GM12878 (cell line): ENCODE measurements around the gene CD84. TPM values are rescaled to one million over a fixed set of nuclear protein-coding genes. Genes with fewer than 3 reads are reported as not detected.

Experiments
- ATF2 ChIP-seq: IDR thresholded peaks from 2 replicates; pipeline ENCODE4 v1.6.1; 2012; ENCODE audit warnings: low read length, inconsistent platforms
- CREB1 ChIP-seq: IDR thresholded peaks from 2 replicates; pipeline ENCODE4 v1.6.1; 2012; ENCODE audit warnings: low read depth, mild to moderate bottlenecking, inconsistent platforms
- EZH2 ChIP-seq: IDR thresholded peaks from 2 replicates; pipeline ENCODE4 v1.6.1; 2012; ENCODE audit warnings: low read depth, mild to moderate bottlenecking, control low read depth, inconsistent platforms, low read length, borderline replicate concordance; ENCODE audit not compliant: control insufficient read depth
- KDM1A ChIP-seq: fragments of 200-600 bp; sonication (generic); IDR thresholded peaks from 2 replicates; pipeline ENCODE4 v1.6.1; 2016; ENCODE audit warnings: borderline replicate concordance
- KLF5 ChIP-seq: fragments of 450-650 bp; IDR thresholded peaks from 2 replicates; pipeline ENCODE4 v1.6.1; 2014; ENCODE audit warnings: mild to moderate bottlenecking; ENCODE audit not compliant: partially characterized antibody
- MXI1 ChIP-seq: fragments of 150-350 bp; IDR thresholded peaks from 2 replicates; pipeline ENCODE4 v1.6.1; 2011; ENCODE audit warnings: low read depth, mild to moderate bottlenecking, inconsistent platforms, low read length, improper control_type of control experiment
- NFIC ChIP-seq: IDR thresholded peaks from 2 replicates; pipeline ENCODE4 v1.6.1; 2012; ENCODE audit warnings: low read depth, mild to moderate bottlenecking, inconsistent platforms, low read length, moderate library complexity
- NFYB ChIP-seq: IDR thresholded peaks from 2 replicates; pipeline ENCODE4 v1.6.1; 2011; ENCODE audit warnings: low read depth, mild to moderate bottlenecking, low read length, improper control_type of control experiment, moderate library complexity; ENCODE audit not compliant: insufficient read depth
- POLR2AphosphoS2 ChIP-seq: IDR thresholded peaks from 2 replicates; pipeline ENCODE4 v1.6.1; 2011; ENCODE audit warnings: low read depth, mild to moderate bottlenecking, low read length, improper control_type of control experiment, moderate library complexity
- POLR2AphosphoS5 ChIP-seq: IDR thresholded peaks from 2 replicates; pipeline ENCODE4 v1.6.1; 2011; ENCODE audit warnings: mild to moderate bottlenecking, low read length, inconsistent platforms
- RCOR1 ChIP-seq: conservative IDR thresholded peaks from 2 replicates; pipeline ENCODE4 v1.6.1; 2012; ENCODE audit warnings: low read depth, low read length, improper control_type of control experiment
- WRNIP1 ChIP-seq: IDR thresholded peaks from 2 replicates; pipeline ENCODE4 v1.6.1; 2011; ENCODE audit warnings: low read depth, low read length, improper control_type of control experiment, borderline replicate concordance
- ZNF384 ChIP-seq: IDR thresholded peaks from 2 replicates; pipeline ENCODE4 v1.6.1; 2012; ENCODE audit warnings: low read depth, mild to moderate bottlenecking, low read length, improper control_type of control experiment, borderline replicate concordance
- ZNF622 ChIP-seq: fragments of 450-650 bp; IDR thresholded peaks from 2 replicates; pipeline ENCODE4 v1.6.1; 2017; ENCODE audit warnings: mild to moderate bottlenecking, inconsistent platforms
- polyA plus RNA-seq, 11 experiments: library from polyadenylated mRNA; depleted of rRNA in 4 of 11; unstranded in 6 of 11; stranded (reverse) in 5 of 11; fragments of >200 nt; fragmentation: Nextera tagmentation in 4 of 11; fragmentation: Illumina TruSeq in 1 of 11; extraction: Ambion mirVana in 4 of 11; extraction: Trizol in 1 of 11; gene quantifications; 1 replicate in 1 of 11; 2 replicates in 10 of 11; pipeline versions ENCODE4 v1.2.1 to v1.2.3, GENCODE V29; 2011 to 2016; ENCODE audit warnings: inconsistent platforms in 2 of 11, missing spikeins in 2 of 11, low read depth in 1 of 11
- total RNA-seq, 4 experiments: library from RNA; depleted of rRNA in 3 of 4; stranded (reverse); fragments of >200 nt in 3 of 4; fragmentation: Illumina TruSeq in 1 of 4; extraction: Trizol in 1 of 4; gene quantifications; 2 replicates each; pipeline versions ENCODE4 v1.2.1 to v1.2.3, GENCODE V29; 2013 to 2021
- TF ChIP-seq, protein P1 (sequence below): fragments of 450-650 bp; IDR thresholded peaks from 2 replicates; pipeline ENCODE4 v1.6.1; 2016; ENCODE audit warnings: mild to moderate bottlenecking, moderate library complexity, borderline replicate concordance
- TF ChIP-seq, protein P2 (sequence below): fragments of 450-650 bp; IDR thresholded peaks from 2 replicates; pipeline ENCODE4 v1.6.1; 2017; ENCODE audit warnings: mild to moderate bottlenecking, moderate library complexity
- TF ChIP-seq, protein P3 (sequence below): fragments of 150-350 bp; IDR thresholded peaks from 2 replicates; pipeline ENCODE4 v1.6.1; 2016; ENCODE audit warnings: low read depth, low read length

The CD84 gene
- total and polyA plus RNA-seq, 10 of the 15 experiments (the other 5 are each of a cell fraction or from before 2014, with no cell fraction given) = 3.4 to 20.3 (median 11.7) TPM

DNA sequence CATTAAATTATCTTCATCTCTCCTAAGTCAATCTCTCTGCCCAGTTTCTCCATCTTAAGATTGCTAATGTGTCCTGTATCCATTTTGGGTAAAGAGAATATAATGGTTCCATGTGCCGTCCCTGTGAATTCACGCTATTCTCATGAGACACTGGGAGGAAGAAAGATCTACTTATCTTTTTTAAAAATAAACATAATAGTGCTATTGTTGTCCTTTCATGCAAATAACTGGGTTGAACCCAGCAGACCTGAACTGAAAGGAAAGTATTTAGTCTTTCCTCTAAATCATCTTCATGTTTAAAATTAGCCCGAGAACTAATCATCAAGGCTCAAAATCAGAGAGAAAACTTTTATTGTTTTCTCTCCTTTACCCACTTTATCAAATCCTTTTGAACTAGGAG lies 45.2 kb upstream of the CD84 start (continued):
- TF ChIP-seq, protein P1, sequence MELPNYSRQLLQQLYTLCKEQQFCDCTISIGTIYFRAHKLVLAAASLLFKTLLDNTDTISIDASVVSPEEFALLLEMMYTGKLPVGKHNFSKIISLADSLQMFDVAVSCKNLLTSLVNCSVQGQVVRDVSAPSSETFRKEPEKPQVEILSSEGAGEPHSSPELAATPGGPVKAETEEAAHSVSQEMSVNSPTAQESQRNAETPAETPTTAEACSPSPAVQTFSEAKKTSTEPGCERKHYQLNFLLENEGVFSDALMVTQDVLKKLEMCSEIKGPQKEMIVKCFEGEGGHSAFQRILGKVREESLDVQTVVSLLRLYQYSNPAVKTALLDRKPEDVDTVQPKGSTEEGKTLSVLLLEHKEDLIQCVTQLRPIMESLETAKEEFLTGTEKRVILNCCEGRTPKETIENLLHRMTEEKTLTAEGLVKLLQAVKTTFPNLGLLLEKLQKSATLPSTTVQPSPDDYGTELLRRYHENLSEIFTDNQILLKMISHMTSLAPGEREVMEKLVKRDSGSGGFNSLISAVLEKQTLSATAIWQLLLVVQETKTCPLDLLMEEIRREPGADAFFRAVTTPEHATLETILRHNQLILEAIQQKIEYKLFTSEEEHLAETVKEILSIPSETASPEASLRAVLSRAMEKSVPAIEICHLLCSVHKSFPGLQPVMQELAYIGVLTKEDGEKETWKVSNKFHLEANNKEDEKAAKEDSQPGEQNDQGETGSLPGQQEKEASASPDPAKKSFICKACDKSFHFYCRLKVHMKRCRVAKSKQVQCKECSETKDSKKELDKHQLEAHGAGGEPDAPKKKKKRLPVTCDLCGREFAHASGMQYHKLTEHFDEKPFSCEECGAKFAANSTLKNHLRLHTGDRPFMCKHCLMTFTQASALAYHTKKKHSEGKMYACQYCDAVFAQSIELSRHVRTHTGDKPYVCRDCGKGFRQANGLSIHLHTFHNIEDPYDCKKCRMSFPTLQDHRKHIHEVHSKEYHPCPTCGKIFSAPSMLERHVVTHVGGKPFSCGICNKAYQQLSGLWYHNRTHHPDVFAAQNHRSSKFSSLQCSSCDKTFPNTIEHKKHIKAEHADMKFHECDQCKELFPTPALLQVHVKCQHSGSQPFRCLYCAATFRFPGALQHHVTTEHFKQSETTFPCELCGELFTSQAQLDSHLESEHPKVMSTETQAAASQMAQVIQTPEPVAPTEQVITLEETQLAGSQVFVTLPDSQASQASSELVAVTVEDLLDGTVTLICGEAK = no peak
- TF ChIP-seq NFIC = peak; percentile 77
- no peak for TF ChIP-seq NFYB
- TF ChIP-seq RCOR1 = 0 out of 2 replicates have a peak, but pooled peaks have one; percentile 32
- no peak; the same call in 1 of the 2 replicates for TF ChIP-seq ZNF384
- TF ChIP-seq WRNIP1 = no peak
- TF ChIP-seq POLR2AphosphoS2 = 0 out of 2 replicates have a peak, but pooled peaks have one; percentile 4
- TF ChIP-seq POLR2AphosphoS5 = no peak
- no peak; the same call in none of the 2 replicates for TF ChIP-seq ATF2
- TF ChIP-seq, protein P2, sequence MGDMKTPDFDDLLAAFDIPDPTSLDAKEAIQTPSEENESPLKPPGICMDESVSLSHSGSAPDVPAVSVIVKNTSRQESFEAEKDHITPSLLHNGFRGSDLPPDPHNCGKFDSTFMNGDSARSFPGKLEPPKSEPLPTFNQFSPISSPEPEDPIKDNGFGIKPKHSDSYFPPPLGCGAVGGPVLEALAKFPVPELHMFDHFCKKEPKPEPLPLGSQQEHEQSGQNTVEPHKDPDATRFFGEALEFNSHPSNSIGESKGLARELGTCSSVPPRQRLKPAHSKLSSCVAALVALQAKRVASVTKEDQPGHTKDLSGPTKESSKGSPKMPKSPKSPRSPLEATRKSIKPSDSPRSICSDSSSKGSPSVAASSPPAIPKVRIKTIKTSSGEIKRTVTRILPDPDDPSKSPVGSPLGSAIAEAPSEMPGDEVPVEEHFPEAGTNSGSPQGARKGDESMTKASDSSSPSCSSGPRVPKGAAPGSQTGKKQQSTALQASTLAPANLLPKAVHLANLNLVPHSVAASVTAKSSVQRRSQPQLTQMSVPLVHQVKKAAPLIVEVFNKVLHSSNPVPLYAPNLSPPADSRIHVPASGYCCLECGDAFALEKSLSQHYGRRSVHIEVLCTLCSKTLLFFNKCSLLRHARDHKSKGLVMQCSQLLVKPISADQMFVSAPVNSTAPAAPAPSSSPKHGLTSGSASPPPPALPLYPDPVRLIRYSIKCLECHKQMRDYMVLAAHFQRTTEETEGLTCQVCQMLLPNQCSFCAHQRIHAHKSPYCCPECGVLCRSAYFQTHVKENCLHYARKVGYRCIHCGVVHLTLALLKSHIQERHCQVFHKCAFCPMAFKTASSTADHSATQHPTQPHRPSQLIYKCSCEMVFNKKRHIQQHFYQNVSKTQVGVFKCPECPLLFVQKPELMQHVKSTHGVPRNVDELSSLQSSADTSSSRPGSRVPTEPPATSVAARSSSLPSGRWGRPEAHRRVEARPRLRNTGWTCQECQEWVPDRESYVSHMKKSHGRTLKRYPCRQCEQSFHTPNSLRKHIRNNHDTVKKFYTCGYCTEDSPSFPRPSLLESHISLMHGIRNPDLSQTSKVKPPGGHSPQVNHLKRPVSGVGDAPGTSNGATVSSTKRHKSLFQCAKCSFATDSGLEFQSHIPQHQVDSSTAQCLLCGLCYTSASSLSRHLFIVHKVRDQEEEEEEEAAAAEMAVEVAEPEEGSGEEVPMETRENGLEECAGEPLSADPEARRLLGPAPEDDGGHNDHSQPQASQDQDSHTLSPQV = 0 out of 2 replicates have a peak, but pooled peaks have one; percentile 37
- no peak for TF ChIP-seq KLF5
- TF ChIP-seq, protein P3, sequence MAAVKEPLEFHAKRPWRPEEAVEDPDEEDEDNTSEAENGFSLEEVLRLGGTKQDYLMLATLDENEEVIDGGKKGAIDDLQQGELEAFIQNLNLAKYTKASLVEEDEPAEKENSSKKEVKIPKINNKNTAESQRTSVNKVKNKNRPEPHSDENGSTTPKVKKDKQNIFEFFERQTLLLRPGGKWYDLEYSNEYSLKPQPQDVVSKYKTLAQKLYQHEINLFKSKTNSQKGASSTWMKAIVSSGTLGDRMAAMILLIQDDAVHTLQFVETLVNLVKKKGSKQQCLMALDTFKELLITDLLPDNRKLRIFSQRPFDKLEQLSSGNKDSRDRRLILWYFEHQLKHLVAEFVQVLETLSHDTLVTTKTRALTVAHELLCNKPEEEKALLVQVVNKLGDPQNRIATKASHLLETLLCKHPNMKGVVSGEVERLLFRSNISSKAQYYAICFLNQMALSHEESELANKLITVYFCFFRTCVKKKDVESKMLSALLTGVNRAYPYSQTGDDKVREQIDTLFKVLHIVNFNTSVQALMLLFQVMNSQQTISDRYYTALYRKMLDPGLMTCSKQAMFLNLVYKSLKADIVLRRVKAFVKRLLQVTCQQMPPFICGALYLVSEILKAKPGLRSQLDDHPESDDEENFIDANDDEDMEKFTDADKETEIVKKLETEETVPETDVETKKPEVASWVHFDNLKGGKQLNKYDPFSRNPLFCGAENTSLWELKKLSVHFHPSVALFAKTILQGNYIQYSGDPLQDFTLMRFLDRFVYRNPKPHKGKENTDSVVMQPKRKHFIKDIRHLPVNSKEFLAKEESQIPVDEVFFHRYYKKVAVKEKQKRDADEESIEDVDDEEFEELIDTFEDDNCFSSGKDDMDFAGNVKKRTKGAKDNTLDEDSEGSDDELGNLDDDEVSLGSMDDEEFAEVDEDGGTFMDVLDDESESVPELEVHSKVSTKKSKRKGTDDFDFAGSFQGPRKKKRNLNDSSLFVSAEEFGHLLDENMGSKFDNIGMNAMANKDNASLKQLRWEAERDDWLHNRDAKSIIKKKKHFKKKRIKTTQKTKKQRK = no peak
- TF ChIP-seq KDM1A = no peak
- TF ChIP-seq EZH2 = no peak
- TF ChIP-seq MXI1 = no peak; the same call in 1 of the 2 replicates
- peak; percentile 46; the same call in 1 of the 2 replicates for TF ChIP-seq CREB1
- no peak for TF ChIP-seq ZNF622
